HEK293T (cell line): ENCODE data around the gene CA12.

Source experiments
- CTBP1 ChIP-seq: fragments of 450-650 bp; IDR thresholded peaks from 2 replicates; pipeline ENCODE4 v1.6.1; 2016; ENCODE audit warnings: borderline replicate concordance
- SP1 ChIP-seq: fragments of 450-650 bp; IDR thresholded peaks from 2 replicates; pipeline ENCODE4 v1.6.1; 2017

- TF ChIP-seq CTBP1 (no peak), SP1 (no peak)
Measured at GRCh38 chr15:63348392-63348791, 33.3 kb downstream of the CA12 start.
